Astrocyte (in vitro differentiated cells and primary cell): ENCODE data around the gene ACACA. TPM values are rescaled to one million over a fixed set of nuclear protein-coding genes. Genes with fewer than 3 reads are reported as not detected.

Source experiments
- DNase-seq: peaks from one replicate; pipeline ENCODE4 v3.0.0-alpha.2; 2010; ENCODE audit warnings: low read depth
- FAIRE-seq: peaks from 2 replicates; lab custom pipeline; 2011; peaks lifted over from hg19 to GRCh38; lab: Jason Lieb, UNC
- H2AFZ ChIP-seq: 2 replicates; pipeline ENCODE4 v1.6.0; 2012; ENCODE audit warnings: low read depth, low read length, inconsistent platforms
- H3K27ac ChIP-seq: 2 replicates; pipeline ENCODE4 v1.5.1; 2011; ENCODE audit warnings: low read depth, low read length, inconsistent platforms
- H3K27me3 ChIP-seq: 2 replicates; pipeline ENCODE4 v1.6.0; 2011; ENCODE audit warnings: low read length, inconsistent platforms; ENCODE audit not compliant: insufficient read depth
- H3K36me3 ChIP-seq: 2 replicates; pipeline ENCODE4 v1.5.1; 2011; ENCODE audit warnings: low read length, inconsistent platforms; ENCODE audit not compliant: insufficient read depth
- H3K4me1 ChIP-seq: 2 replicates; pipeline ENCODE4 v1.5.1; 2011; ENCODE audit warnings: low read length, inconsistent platforms; ENCODE audit not compliant: insufficient read depth
- H3K4me2 ChIP-seq: 2 replicates; pipeline ENCODE4 v1.6.0; 2012; ENCODE audit warnings: low read length, inconsistent platforms
- H3K4me3 ChIP-seq: 2 replicates; pipeline ENCODE4 v1.5.1; 2011; ENCODE audit warnings: low read depth, mild to moderate bottlenecking, low read length, inconsistent platforms; ENCODE audit not compliant: insufficient read depth
- H3K79me2 ChIP-seq: 2 replicates; pipeline ENCODE4 v1.6.0; 2012; ENCODE audit warnings: mild to moderate bottlenecking, low read length, inconsistent platforms; ENCODE audit not compliant: insufficient read depth
- H3K9ac ChIP-seq: 2 replicates; pipeline ENCODE4 v1.6.0; 2012; ENCODE audit warnings: mild to moderate bottlenecking, low read length, inconsistent platforms
- H3K9me3 ChIP-seq: 2 replicates; pipeline ENCODE4 v1.5.1; 2012; ENCODE audit warnings: low read depth, mild to moderate bottlenecking, low read length, inconsistent platforms; ENCODE audit not compliant: insufficient read depth
- H4K20me1 ChIP-seq: 2 replicates; pipeline ENCODE4 v1.6.0; 2012; ENCODE audit warnings: low read length, inconsistent platforms; ENCODE audit not compliant: insufficient read depth
- H3K27ac Mint-ChIP-seq: one replicate; pipeline ENCODE4 v1.8.0; 2021; ENCODE audit warnings: mild to moderate bottlenecking, mixed read lengths; ENCODE audit not compliant: unreplicated experiment
- H3K27me3 Mint-ChIP-seq: one replicate; pipeline ENCODE4 v1.8.0; 2021; ENCODE audit warnings: low read depth, mixed read lengths; ENCODE audit not compliant: unreplicated experiment
- H3K36me3 Mint-ChIP-seq: one replicate; pipeline ENCODE4 v1.8.0; 2021; ENCODE audit warnings: low read depth, mixed read lengths; ENCODE audit not compliant: unreplicated experiment
- H3K4me1 Mint-ChIP-seq: one replicate; pipeline ENCODE4 v1.8.0; 2021; ENCODE audit warnings: low read depth, mixed read lengths; ENCODE audit not compliant: unreplicated experiment
- H3K4me3 Mint-ChIP-seq: one replicate; pipeline ENCODE4 v1.8.0; 2021; ENCODE audit warnings: mild to moderate bottlenecking, moderate library complexity, mixed read lengths; ENCODE audit not compliant: unreplicated experiment
- H3K9me3 Mint-ChIP-seq: one replicate; pipeline ENCODE4 v1.8.0; 2021; ENCODE audit warnings: mild to moderate bottlenecking, mixed read lengths; ENCODE audit not compliant: unreplicated experiment
- EZH2 ChIP-seq: IDR thresholded peaks from 2 replicates; pipeline ENCODE4 v1.6.1; 2012; ENCODE audit warnings: mild to moderate bottlenecking, low read length, inconsistent platforms; ENCODE audit not compliant: insufficient read depth
- total RNA-seq: library from RNA; stranded (reverse); gene quantifications from 2 replicates; pipeline ENCODE4 v1.2.1, GENCODE V29; 2021
- TF ChIP-seq, protein P1 (sequence below): IDR thresholded peaks from 2 replicates; pipeline ENCODE4 v1.5.1; 2011; ENCODE audit warnings: low read depth, mild to moderate bottlenecking, inconsistent platforms, low read length, moderate library complexity; ENCODE audit not compliant: insufficient read depth

The ACACA gene
- total RNA-seq, 1 donor from 2014 or later, result 88.3 TPM

DNA sequence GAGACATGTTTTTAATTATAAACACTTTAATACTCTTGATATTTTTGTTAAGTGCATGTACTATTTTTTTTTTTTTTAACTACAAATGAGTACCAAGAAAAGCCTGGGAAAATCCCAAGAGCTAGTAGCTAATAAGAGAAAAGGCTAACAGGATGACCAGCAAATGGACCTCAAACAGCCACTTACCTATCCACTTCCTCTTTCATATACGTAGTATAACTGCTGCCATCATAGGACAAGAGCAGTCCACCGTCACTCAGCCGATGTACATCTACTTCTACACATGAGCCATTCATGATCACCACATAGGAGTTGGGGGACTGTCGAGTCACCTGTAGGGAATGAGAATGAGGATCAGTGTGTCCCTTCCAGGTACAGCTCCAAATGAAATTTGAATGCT, 158.8 kb downstream of the ACACA start:
- DNase-seq, result no peak
- Histone ChIP-seq H3K36me3 (peaks cover 39% of the 10 kb centered on the region), H3K27ac (no peak overlapping the region), H2AFZ (no peak overlapping the region), H4K20me1 (peaks cover 3% of the 10 kb centered on the region), H3K4me1 (no peaks in the 10 kb centered on the region), H3K4me3 (no peak overlapping the region), H3K9me3 (no peaks in the 10 kb centered on the region), H3K27me3 (no peaks in the 10 kb centered on the region), H3K4me2 (no peak overlapping the region), H3K9ac (no peak overlapping the region), H3K79me2 (no peaks in the 10 kb centered on the region)
- Mint-ChIP-seq H3K4me1 (peaks cover 2% of the 10 kb centered on the region), H3K36me3 (peaks cover 22% of the 10 kb centered on the region), H3K27ac (no peak overlapping the region), H3K4me3 (no peak overlapping the region), H3K9me3 (no peaks in the 10 kb centered on the region), H3K27me3 (no peaks in the 10 kb centered on the region)
- FAIRE-seq, result no peak
- TF ChIP-seq, protein P1, sequence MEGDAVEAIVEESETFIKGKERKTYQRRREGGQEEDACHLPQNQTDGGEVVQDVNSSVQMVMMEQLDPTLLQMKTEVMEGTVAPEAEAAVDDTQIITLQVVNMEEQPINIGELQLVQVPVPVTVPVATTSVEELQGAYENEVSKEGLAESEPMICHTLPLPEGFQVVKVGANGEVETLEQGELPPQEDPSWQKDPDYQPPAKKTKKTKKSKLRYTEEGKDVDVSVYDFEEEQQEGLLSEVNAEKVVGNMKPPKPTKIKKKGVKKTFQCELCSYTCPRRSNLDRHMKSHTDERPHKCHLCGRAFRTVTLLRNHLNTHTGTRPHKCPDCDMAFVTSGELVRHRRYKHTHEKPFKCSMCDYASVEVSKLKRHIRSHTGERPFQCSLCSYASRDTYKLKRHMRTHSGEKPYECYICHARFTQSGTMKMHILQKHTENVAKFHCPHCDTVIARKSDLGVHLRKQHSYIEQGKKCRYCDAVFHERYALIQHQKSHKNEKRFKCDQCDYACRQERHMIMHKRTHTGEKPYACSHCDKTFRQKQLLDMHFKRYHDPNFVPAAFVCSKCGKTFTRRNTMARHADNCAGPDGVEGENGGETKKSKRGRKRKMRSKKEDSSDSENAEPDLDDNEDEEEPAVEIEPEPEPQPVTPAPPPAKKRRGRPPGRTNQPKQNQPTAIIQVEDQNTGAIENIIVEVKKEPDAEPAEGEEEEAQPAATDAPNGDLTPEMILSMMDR, result no peak
- no peak for TF ChIP-seq EZH2

DNA sequence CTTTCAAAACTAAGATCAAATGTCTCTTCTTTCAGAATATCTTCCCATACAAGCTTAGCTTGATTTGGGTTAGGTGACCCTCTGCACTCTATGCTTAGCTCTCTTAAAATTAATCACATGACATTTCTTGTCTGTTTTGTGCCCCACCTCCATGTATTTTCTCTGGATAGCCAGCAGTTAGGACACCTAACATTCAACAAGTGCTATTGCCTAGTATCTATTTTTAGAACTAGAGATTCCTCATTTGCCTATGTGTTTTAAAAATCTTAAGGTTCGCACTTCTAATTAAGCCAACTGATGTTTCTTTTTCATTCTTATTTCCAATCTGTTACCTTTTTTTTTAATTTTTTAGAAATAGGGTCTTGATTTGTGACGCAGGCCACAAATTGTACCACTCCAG, 160.6 kb downstream of the ACACA start:
- DNase-seq (no peak), FAIRE-seq (no peak)
- Mint-ChIP-seq H3K4me3 (no peak overlapping the region), H3K27ac (no peak overlapping the region), H3K9me3 (no peaks in the 10 kb centered on the region), H3K36me3 (peaks cover 22% of the 10 kb centered on the region), H3K4me1 (no peaks in the 10 kb centered on the region), H3K27me3 (no peaks in the 10 kb centered on the region)
- Histone ChIP-seq H3K79me2 (no peaks in the 10 kb centered on the region), H3K27ac (no peak overlapping the region), H3K4me1 (no peaks in the 10 kb centered on the region), H3K9me3 (no peaks in the 10 kb centered on the region), H3K36me3 (peaks cover 41% of the 10 kb centered on the region), H3K4me3 (no peak overlapping the region), H3K4me2 (no peak overlapping the region), H4K20me1 (peaks cover 3% of the 10 kb centered on the region), H2AFZ (no peak overlapping the region), H3K9ac (no peak overlapping the region), H3K27me3 (no peaks in the 10 kb centered on the region)
- no peak for TF ChIP-seq EZH2
- TF ChIP-seq, protein P1, result no peak

DNA sequence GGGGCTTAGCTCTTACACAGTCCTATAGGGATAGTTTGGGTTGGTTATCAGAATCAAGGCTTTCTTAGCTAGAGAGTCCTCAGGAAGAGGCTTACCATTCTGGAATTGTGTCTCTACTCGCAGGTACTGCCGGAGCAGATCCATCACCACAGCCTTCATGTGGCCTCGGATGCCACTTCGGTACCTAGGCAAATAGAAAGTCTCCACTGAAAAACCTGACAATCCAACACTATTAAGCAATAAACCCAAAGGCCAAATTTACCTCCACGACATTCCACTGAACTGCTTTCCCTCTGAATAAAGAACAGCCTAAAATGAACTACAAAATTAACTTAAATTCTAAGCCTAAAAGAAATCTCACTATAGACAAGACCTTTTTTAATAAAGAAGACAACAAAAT, 166.3 kb downstream of the ACACA start:
- Histone ChIP-seq H2AFZ (no peak overlapping the region), H3K27ac (no peak overlapping the region), H3K36me3 (peaks cover 47% of the 10 kb centered on the region), H4K20me1 (peaks cover 7% of the 10 kb centered on the region), H3K4me2 (no peak overlapping the region), H3K4me1 (no peaks in the 10 kb centered on the region), H3K9me3 (no peaks in the 10 kb centered on the region), H3K79me2 (no peaks in the 10 kb centered on the region), H3K4me3 (no peak overlapping the region), H3K27me3 (no peaks in the 10 kb centered on the region), H3K9ac (no peak overlapping the region)
- no peak for FAIRE-seq
- DNase-seq, result no peak
- Mint-ChIP-seq H3K4me1 (no peaks in the 10 kb centered on the region), H3K36me3 (peaks cover 7% of the 10 kb centered on the region), H3K9me3 (no peaks in the 10 kb centered on the region), H3K27me3 (no peaks in the 10 kb centered on the region), H3K4me3 (no peak overlapping the region), H3K27ac (no peak overlapping the region)
- no peak for TF ChIP-seq EZH2
- TF ChIP-seq, protein P1, result no peak
